A673 (cell line): Measurements from ENCODE around the gene DSTYK. TPM values are rescaled to one million over a fixed set of nuclear protein-coding genes. Genes with fewer than 3 reads are reported as not detected.
A peak's percentile ranks its signal among the peaks of the same experiment; 100 is the strongest.

Experiments used
- BruUV-seq: library from RNA; stranded (reverse); fragments of 400-500 nt; replicated peaks from 2 replicates; lab custom pipeline; 2021; lab: Mats Ljungman, UMichigan
- CTCF ChIA-PET: fragments of 300-600 bp; sonication (Branson Sonifier 250); formaldehyde crosslinking; loops from one replicate; lab custom pipeline; 2022; ENCODE audit warnings: antibody characterized with exemption; lab: Charles Lee
- POLR2A ChIA-PET: fragments of 300-600 bp; sonication (Branson Sonifier 250); formaldehyde crosslinking; loops from one replicate; lab custom pipeline; 2022; ENCODE audit warnings: antibody characterized with exemption; ENCODE audit not compliant: low non-redundant PET; lab: Charles Lee
- DNase-seq: peaks from one replicate; pipeline ENCODE4 v3.0.0-alpha.2; 2015; ENCODE audit warnings: low spot score
- H3K27ac ChIP-seq: fragments of 200-600 bp; sonication (generic); 2 replicates; pipeline ENCODE4 v1.5.1; 2016; ENCODE audit warnings: mixed run types, low read depth, mild to moderate bottlenecking, mixed read lengths, antibody characterized with exemption, low read length; ENCODE audit not compliant: poor library complexity, severe bottlenecking
- H3K27me3 ChIP-seq: fragments of 200-600 bp; sonication (generic); replicated peaks from 2 replicates; pipeline ENCODE4 v1.6.1; 2017; ENCODE audit warnings: mixed run types, low read depth, mild to moderate bottlenecking, mixed read lengths, antibody characterized with exemption, low read length; ENCODE audit not compliant: insufficient read depth, poor library complexity
- H3K36me3 ChIP-seq: fragments of 200-600 bp; sonication (generic); 2 replicates; pipeline ENCODE4 v1.6.1; 2016; ENCODE audit warnings: mixed run types, mild to moderate bottlenecking, mixed read lengths, antibody characterized with exemption, low read length; ENCODE audit not compliant: insufficient read depth, poor library complexity, severe bottlenecking
- H3K4me1 ChIP-seq: fragments of 200-600 bp; sonication (generic); 2 replicates; pipeline ENCODE4 v1.6.1; 2017; ENCODE audit warnings: mixed run types, mild to moderate bottlenecking, mixed read lengths, antibody characterized with exemption, low read length; ENCODE audit not compliant: insufficient read depth, poor library complexity, severe bottlenecking
- H3K4me3 ChIP-seq: fragments of 200-600 bp; sonication (generic); 2 replicates; pipeline ENCODE4 v1.5.1; 2016; ENCODE audit warnings: low read depth, mixed run types, mild to moderate bottlenecking, mixed read lengths, low read length; ENCODE audit not compliant: poor library complexity, severe bottlenecking
- H3K9me3 ChIP-seq: fragments of 200-600 bp; sonication (generic); 2 replicates; pipeline ENCODE4 v1.6.1; 2016; ENCODE audit warnings: mixed run types, low read depth, mild to moderate bottlenecking, mixed read lengths, antibody characterized with exemption, low read length; ENCODE audit not compliant: poor library complexity, severe bottlenecking
- EZH2 ChIP-seq: fragments of 200-600 bp; sonication (generic); IDR thresholded peaks from 2 replicates; pipeline ENCODE4 v1.6.1; 2017; ENCODE audit warnings: borderline replicate concordance, low read depth, mild to moderate bottlenecking, mixed read lengths, antibody characterized with exemption, low read length; ENCODE audit not compliant: poor library complexity, severe bottlenecking
- intact Hi-C: fragments of 100-400 bp; cut with micrococcal nuclease; formaldehyde crosslinking; loops from one replicate; pipeline ENCODE4 v1.10.0; 2022; ENCODE audit not compliant: unreplicated experiment
- total RNA-seq: library from RNA; stranded (reverse); gene quantifications from 2 replicates; pipeline ENCODE4 v1.2.3, GENCODE V29; 2021
- TF ChIP-seq, protein P1 (sequence below): fragments of 300-800, 200-600 bp; sonication (generic); conservative IDR thresholded peaks from 2 replicates; pipeline ENCODE4 v1.5.1; 2017; ENCODE audit warnings: low read depth, mild to moderate bottlenecking, antibody characterized with exemption, low read length, moderate library complexity, mixed read lengths

Gene DSTYK
- total RNA-seq, 1 experiment from 2014 or later: 7.1 TPM

DNA sequence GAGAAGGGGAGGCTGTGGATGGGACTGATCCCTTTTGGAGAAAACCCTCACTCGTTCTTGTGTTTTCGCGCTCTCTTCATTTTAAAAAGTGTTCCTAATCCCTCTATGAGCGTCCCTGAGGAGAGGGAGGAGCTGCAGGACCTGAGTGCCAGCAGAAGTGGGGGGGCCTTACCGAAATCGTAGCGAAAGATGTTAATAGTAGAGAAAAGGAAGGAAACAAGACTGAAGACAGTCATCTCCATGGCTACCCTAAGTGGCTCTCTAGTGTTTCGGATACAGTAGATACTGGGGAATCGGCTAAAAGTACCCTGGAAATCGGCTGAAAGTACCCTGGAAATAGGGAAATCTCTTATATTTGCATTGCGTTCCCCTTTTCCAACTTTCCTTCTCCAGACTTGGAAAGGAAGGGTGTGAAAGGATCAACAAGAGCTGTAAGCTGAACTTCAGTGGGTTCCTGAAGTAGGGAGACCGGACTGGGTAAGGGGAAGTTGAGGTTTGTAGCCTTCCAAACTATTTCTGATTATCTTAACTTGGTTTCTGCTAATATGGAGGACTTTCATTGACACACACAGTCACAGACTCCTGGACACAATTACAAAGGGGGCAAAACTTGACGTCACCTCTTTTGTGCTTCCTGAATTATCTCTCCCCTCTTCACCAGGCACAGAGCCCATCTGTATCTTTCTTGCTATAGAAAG lies 486 bp upstream of the DSTYK start:
- H3K27me3 ChIP-seq: no peaks in the 10 kb centered on the region
- no peaks in the 10 kb centered on the region for H3K9me3 ChIP-seq
- TF ChIP-seq EZH2: no peak
- TF ChIP-seq, protein P1, sequence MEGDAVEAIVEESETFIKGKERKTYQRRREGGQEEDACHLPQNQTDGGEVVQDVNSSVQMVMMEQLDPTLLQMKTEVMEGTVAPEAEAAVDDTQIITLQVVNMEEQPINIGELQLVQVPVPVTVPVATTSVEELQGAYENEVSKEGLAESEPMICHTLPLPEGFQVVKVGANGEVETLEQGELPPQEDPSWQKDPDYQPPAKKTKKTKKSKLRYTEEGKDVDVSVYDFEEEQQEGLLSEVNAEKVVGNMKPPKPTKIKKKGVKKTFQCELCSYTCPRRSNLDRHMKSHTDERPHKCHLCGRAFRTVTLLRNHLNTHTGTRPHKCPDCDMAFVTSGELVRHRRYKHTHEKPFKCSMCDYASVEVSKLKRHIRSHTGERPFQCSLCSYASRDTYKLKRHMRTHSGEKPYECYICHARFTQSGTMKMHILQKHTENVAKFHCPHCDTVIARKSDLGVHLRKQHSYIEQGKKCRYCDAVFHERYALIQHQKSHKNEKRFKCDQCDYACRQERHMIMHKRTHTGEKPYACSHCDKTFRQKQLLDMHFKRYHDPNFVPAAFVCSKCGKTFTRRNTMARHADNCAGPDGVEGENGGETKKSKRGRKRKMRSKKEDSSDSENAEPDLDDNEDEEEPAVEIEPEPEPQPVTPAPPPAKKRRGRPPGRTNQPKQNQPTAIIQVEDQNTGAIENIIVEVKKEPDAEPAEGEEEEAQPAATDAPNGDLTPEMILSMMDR: no peak
- peak overlapping the region; percentile 95 for H3K4me3 ChIP-seq
- peak overlapping the region; percentile 78 for H3K27ac ChIP-seq
- DNase-seq: no peak
- no peaks in the 10 kb centered on the region for H3K36me3 ChIP-seq
- POLR2A ChIA-PET: no interaction called here
- CTCF ChIA-PET: no interaction called here
- intact Hi-C loops: no loop called here
- peaks cover 5% of the 10 kb centered on the region for H3K4me1 ChIP-seq
- BruUV-seq: no TSS peak

DNA sequence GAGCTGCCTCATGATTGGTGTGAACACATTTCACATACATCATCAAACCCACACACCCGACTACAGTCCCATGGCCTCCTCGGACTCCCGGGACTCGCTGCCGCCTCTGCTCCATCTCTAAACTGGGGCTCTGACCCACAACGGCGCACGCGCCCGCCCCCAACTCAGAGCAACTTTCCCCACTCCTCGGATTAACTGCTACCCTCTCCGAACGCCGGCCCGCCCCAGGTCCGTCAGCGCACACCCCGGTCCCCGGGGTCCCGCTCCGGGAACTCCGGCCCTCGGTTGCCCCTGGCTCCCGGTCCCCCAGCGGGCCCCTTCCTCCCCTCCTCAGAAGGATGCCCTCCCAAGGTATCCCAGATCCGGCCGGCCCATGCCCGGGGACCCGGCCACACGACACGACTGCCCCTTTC lies 740 bp downstream of the DSTYK start:
- peaks cover 5% of the 10 kb centered on the region for H3K4me1 ChIP-seq
- no peak for DNase-seq
- POLR2A ChIA-PET: no interaction called here
- H3K9me3 ChIP-seq: no peaks in the 10 kb centered on the region
- CTCF ChIA-PET: no interaction called here
- peak overlapping the region; percentile 95 for H3K4me3 ChIP-seq
- peak overlapping the region; percentile 78 for H3K27ac ChIP-seq
- H3K36me3 ChIP-seq: no peaks in the 10 kb centered on the region
- no peak for TF ChIP-seq EZH2
- TF ChIP-seq, protein P1: no peak
- no peaks in the 10 kb centered on the region for H3K27me3 ChIP-seq
- intact Hi-C loops: no loop called here
- BruUV-seq: no TSS peak

DNA sequence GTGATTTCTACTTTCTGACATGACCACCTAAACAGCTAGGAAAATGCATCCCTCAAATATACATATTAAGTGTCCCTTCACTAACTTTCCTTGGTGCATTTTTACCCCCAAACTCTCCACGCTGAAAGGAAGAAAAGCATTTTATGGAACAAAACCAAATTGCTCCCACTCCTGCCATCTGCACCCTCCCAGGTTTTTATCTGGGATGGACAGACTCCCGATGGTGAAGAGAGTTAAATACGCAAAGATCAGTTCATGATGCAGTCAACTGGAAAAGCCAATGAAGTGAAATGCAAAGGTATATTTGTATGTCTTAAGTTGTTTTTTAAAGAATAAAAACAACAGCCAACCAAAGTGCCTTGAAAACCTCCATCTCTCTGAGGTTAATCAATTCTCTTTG lies 2.7 kb downstream of the DSTYK start:
- H3K4me1 ChIP-seq: peaks cover 5% of the 10 kb centered on the region
- BruUV-seq: no TSS peak

More for the DNA sequence above, 2.7 kb downstream of the DSTYK start:
- ChIA-PET POLR2A (no interaction called here), CTCF (no interaction called here)
- Histone ChIP-seq H3K9me3 (no peaks in the 10 kb centered on the region), H3K27me3 (no peaks in the 10 kb centered on the region), H3K36me3 (no peaks in the 10 kb centered on the region), H3K27ac (no peak overlapping the region), H3K4me3 (no peak overlapping the region)
- DNase-seq: no peak
- intact Hi-C loops: no loop called here
- TF ChIP-seq, protein P1: no peak
- TF ChIP-seq EZH2: no peak
